MCF 10A (cell line): ENCODE results near the gene PLEKHJ1. TPM values are rescaled to one million over a fixed set of nuclear protein-coding genes. Genes with fewer than 3 reads are reported as not detected.

Experiments
- BruUV-seq: library from RNA; stranded (reverse); fragments of 400-500 nt; replicated peaks from 2 replicates; lab custom pipeline; 2021; lab: Mats Ljungman, UMichigan
- CTCF ChIA-PET: fragments of 300-600 bp; sonication (Branson Sonifier 250); formaldehyde crosslinking; extraction: SDS; loops from one replicate; lab custom pipeline; 2021; ENCODE audit warnings: antibody characterized with exemption, inconsistent platforms; lab: Yijun Ruan, JAX
- POLR2A ChIA-PET: fragments of 300-600, 350-650 bp; sonication (Branson Sonifier 250); formaldehyde crosslinking; extraction: SDS; loops from one replicate; lab custom pipeline; 2020; ENCODE audit warnings: antibody characterized with exemption, inconsistent platforms; lab: Yijun Ruan, JAX
- DNase-seq: peaks from one replicate; pipeline ENCODE4 v3.0.0-alpha.2; 2018; ENCODE audit not compliant: unreplicated experiment
- H3K27ac Mint-ChIP-seq: one replicate; pipeline ENCODE4 v1.8.0; 2022; ENCODE audit warnings: mild to moderate bottlenecking, low read depth, mixed read lengths; ENCODE audit not compliant: unreplicated experiment
- H3K27me3 Mint-ChIP-seq: one replicate; pipeline ENCODE4 v1.8.0; 2022; ENCODE audit warnings: mixed read lengths; ENCODE audit not compliant: insufficient read depth, unreplicated experiment
- H3K36me3 Mint-ChIP-seq: one replicate; pipeline ENCODE4 v1.8.0; 2022; ENCODE audit warnings: mild to moderate bottlenecking, moderate library complexity, mixed read lengths; ENCODE audit not compliant: insufficient read depth, unreplicated experiment
- H3K4me1 Mint-ChIP-seq: one replicate; pipeline ENCODE4 v1.8.0; 2022; ENCODE audit warnings: mixed read lengths; ENCODE audit not compliant: insufficient read depth, unreplicated experiment
- H3K4me3 Mint-ChIP-seq: one replicate; pipeline ENCODE4 v1.8.0; 2022; ENCODE audit warnings: mild to moderate bottlenecking, moderate library complexity, mixed read lengths; ENCODE audit not compliant: unreplicated experiment
- H3K9me3 Mint-ChIP-seq: one replicate; pipeline ENCODE4 v1.8.0; 2022; ENCODE audit warnings: mixed read lengths; ENCODE audit not compliant: unreplicated experiment
- intact Hi-C: fragments of 100-400 bp; cut with micrococcal nuclease; formaldehyde crosslinking; loops from 2 replicates; pipeline ENCODE4 v1.14.1; 2022
- total RNA-seq: library from RNA; stranded (reverse); gene quantifications from 2 replicates; pipeline ENCODE4 v1.2.3, GENCODE V29; 2022
- TF ChIP-seq, protein P1 (sequence below): fragments of 200-600 bp; IDR thresholded peaks from one replicate; pipeline ENCODE4 v1.8.0; 2022; ENCODE audit warnings: antibody characterized with exemption, mild to moderate bottlenecking; ENCODE audit not compliant: unreplicated experiment

Gene PLEKHJ1
- total RNA-seq, 1 experiment from 2014 or later, result 54.1 TPM

DNA sequence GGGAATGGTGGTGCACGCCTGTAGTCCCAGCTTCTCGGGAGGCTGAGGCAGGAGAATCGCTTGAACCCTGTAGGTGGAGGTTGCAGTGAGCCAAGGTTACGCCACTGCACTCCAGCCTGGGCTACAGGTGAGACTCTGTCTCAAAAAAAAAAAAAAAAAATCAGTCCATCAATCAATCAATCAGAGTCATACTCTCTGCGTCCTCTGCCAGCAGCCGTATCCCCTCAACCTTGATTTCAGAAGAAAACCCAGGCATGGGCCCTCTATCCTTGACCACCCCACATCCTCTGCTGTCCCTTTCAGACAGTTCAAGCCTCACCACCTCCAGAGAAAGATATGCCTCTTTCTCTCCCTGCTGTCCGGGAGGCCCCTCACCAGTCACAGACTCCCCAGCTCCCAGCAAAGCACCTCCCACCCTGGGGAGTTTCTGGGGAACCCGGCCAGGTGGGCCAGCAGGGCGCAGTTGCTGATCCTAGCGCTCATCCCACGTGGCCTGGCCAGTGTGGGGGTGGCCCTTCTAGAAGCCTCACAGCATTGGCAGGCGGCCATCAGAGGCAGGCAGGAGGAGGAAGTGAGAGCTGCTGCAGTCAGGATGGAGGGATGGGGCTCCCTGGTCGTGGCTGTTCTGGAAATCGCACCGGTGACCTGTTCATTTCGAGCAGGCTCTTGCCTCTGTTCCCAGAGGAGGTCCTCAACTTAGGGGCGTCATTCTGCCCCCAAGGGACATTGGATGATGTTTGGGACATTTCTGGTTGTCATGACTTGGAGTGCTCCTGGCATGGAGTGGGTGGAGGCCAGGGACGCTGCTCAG lies 30.3 kb upstream of the PLEKHJ1 start:
- peak; percentile 87 for DNase-seq
- H3K4me3 Mint-ChIP-seq, result peak overlapping the region; percentile 19
- H3K27me3 Mint-ChIP-seq, result no peaks in the 10 kb centered on the region
- H3K36me3 Mint-ChIP-seq, result peaks cover 22% of the 10 kb centered on the region
- BruUV-seq, result no TSS peak
- POLR2A ChIA-PET, result interaction anchor here (1.1 to 1.8 kb wide), 2 partner anchors 27 to 115 kb away, joined by 3 to 16 read pairs; partner anchors contain the start of gene AP3D1
- CTCF ChIA-PET, result interaction anchor here (0.6 to 1.7 kb wide), 3 partner anchors 28 to 126 kb away, joined by 3 to 6 read pairs (median 5); no protein-coding TSS in a partner anchor
- intact Hi-C loops, result no loop called here
- H3K27ac Mint-ChIP-seq, result no peak overlapping the region
- TF ChIP-seq, protein P1, sequence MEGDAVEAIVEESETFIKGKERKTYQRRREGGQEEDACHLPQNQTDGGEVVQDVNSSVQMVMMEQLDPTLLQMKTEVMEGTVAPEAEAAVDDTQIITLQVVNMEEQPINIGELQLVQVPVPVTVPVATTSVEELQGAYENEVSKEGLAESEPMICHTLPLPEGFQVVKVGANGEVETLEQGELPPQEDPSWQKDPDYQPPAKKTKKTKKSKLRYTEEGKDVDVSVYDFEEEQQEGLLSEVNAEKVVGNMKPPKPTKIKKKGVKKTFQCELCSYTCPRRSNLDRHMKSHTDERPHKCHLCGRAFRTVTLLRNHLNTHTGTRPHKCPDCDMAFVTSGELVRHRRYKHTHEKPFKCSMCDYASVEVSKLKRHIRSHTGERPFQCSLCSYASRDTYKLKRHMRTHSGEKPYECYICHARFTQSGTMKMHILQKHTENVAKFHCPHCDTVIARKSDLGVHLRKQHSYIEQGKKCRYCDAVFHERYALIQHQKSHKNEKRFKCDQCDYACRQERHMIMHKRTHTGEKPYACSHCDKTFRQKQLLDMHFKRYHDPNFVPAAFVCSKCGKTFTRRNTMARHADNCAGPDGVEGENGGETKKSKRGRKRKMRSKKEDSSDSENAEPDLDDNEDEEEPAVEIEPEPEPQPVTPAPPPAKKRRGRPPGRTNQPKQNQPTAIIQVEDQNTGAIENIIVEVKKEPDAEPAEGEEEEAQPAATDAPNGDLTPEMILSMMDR, result no peak
- H3K4me1 Mint-ChIP-seq, result peaks cover 7% of the 10 kb centered on the region
- H3K9me3 Mint-ChIP-seq, result no peaks in the 10 kb centered on the region

DNA sequence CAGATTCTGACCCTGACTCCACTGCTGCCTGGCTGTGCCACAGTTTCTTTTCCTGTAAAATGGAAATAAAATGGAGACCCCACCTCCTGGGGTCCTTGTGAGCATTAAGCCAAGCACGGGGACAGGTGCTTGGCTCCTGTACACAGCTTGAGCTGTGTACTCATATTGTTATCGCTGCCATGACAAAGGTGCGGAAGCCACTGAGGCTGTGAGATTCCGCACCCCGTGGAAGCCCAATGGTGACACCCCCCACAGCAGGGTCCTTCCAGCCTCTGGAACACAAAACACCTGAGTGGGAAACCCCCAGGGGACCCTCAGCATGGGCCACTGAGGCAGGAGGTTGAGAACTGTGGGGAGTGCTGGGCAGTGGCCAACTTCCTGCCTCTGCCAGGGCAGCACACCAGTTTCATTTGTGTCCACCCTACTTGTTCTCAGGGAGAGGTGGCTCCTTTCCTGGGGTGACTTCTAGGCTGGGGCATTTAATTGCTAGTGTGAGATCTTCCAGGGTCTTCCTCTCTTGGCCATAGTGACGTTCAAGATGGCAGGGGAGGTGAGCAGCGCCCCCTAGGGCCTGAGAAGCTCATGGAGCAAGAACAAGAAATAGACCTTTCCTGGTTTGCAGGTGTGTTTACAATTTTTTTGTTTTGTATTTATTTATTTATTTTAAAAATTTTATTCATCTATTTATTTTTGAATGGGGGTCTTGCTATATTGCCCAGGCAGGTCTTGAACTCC lies 25.5 kb upstream of the PLEKHJ1 start:
- no peak overlapping the region for H3K27ac Mint-ChIP-seq
- POLR2A ChIA-PET, result interaction anchor here (1.0 to 3.3 kb wide), 2 partner anchors 9 to 24 kb away, joined by 3 to 26 read pairs; no protein-coding TSS in a partner anchor

DNA sequence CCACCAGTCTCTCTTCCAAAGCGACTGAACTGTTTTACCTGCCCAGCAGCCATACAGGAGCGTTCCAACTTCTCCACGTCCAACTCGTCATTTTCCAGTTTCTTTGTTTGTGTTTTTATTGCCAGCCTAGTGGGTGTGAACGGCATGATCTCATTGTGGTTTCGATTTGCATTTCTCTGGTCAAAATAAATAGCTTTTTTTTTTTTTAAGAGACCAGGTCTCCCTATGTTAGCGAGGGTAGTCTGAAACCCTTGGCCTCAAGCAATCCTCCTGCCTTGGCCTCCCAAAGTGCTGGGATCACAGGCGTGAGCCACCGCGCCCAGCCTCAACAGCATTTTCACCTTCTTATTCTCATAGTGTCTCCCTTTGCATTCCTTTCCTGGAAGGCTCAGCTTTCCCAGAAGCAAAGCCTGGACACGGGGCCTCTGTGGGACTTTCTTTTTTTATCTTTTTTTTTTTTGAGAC lies 24.2 kb upstream of the PLEKHJ1 start:
- CTCF ChIA-PET, result interaction anchor here (0.6 to 1.0 kb wide), 4 partner anchors 15 to 870 kb away, joined by 3 to 7 read pairs (median 4); no protein-coding TSS in a partner anchor
- no TSS peak for BruUV-seq
- H3K27me3 Mint-ChIP-seq, result no peaks in the 10 kb centered on the region
- TF ChIP-seq, protein P1, result no peak
- H3K9me3 Mint-ChIP-seq, result no peaks in the 10 kb centered on the region
- intact Hi-C loops, result no loop called here
- H3K27ac Mint-ChIP-seq, result peak overlapping the region; percentile 29
- no peak overlapping the region for H3K4me3 Mint-ChIP-seq
- H3K36me3 Mint-ChIP-seq, result peaks cover 6% of the 10 kb centered on the region
- POLR2A ChIA-PET, result interaction anchor here (0.8 to 3.7 kb wide), 5 partner anchors 10 to 225 kb away, joined by 3 to 32 read pairs (median 6); no protein-coding TSS in a partner anchor
- peak; percentile 63 for DNase-seq
- H3K4me1 Mint-ChIP-seq, result peaks cover 6% of the 10 kb centered on the region

More for the DNA sequence above, 25.5 kb upstream of the PLEKHJ1 start:
- no TSS peak for BruUV-seq
- no peaks in the 10 kb centered on the region for H3K27me3 Mint-ChIP-seq
- H3K4me3 Mint-ChIP-seq, result no peak overlapping the region
- H3K9me3 Mint-ChIP-seq, result no peaks in the 10 kb centered on the region
- TF ChIP-seq, protein P1, result peak; percentile 67
- intact Hi-C loops, result no loop called here
- H3K36me3 Mint-ChIP-seq, result peaks cover 6% of the 10 kb centered on the region
- H3K4me1 Mint-ChIP-seq, result peaks cover 11% of the 10 kb centered on the region
- CTCF ChIA-PET, result interaction anchor here (0.7 to 1.5 kb wide), 6 partner anchors 13 to 1557 kb away, joined by 3 to 4 read pairs (median 3); no protein-coding TSS in a partner anchor
- DNase-seq, result no peak
